SIG-M5 (cell line): ENCODE measurements around the gene RPS6KA1.
"Not testable (repeated sequence)": the region's sequence is repeated elsewhere in the genome, so short reads cannot be mapped to it uniquely, and the experiment has no call there.

Experiments
- DNase-seq: peaks from one replicate; lab custom pipeline; 2025; lab: John Stamatoyannopoulos, UW

RPS6KA1 gene

DNA sequence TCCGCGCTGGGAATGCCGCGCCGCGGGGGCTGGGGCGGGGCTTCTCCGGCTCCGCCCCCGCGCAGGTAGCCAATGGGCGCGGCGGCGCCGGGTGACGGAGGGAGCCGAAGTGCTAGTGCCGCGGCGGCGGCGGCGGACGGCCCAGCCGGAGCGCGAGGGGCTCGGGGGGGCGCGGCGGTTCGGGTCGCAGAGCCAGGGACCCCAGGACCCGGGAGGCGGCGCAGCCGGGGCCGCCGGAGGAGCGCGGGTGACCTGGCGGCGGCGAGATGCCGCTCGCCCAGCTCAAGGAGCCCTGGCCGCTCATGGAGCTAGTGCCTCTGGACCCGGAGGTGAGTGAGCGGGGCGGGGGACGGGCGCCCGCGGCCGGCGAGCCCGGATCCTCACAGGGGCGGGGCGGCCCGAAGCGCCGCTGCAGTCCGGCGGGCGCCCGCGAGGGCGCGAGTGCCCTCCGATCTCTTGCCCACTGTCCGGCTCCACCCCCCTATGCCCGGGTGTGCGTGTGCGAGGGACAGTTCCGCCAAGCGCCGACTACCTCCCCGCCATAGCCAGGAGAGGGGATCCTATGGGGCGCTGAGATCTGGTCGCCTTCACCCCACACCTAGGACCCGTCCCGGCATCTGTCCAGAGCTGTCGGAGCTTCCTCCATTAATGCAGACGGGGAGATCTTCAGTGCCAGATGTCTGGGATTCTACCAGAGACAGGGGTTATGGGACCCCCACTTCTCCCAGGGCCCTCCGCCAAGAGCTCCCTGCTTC is at the start of gene RPS6KA1:
Gene RPS6KA1, plus strand, starts transcription at position 107 of the 755 bp plus-strand sequence. Its CDS starts 160 bp downstream, at position 267.
- no peak for DNase-seq

DNA sequence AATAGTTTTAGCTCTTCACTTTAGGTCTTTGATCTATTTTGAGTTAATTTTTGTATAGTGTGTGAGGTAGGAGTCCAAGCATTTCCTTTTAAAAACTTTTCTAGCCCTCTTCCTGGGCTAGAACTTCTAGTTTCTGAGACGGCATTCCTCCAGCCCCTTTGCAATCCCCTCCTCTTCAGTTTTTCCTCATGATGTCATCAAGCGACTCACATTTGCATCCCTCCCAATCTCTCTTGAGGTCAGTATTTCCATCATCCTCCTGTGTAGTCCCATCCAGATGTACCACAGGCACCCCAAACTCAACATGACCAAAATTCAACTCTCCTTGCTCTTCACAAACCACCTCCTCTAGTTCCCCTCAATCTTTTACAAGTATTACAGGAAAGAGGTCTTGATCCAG is 46.6 kb upstream of the RPS6KA1 start:
- no peak for DNase-seq

DNA sequence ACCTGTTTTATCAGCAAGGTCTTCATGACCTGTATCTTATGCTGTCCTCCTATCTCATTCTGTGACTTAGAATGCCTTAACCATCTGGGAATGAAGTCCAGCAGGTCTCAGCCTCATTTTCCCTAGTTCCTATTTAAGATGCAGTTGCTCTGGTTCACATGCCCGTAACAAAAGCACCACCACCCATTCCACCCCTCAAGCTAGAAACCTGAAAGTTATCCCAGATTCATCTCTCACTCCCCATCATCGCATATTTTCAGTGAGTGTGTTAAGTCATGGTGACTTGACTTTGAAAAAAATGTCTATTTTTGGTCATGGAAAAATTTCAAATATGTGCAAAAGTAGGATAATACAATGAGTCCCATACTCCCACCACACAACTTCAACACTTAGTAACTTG is 45.6 kb upstream of the RPS6KA1 start:
- DNase-seq, result no peak

DNA sequence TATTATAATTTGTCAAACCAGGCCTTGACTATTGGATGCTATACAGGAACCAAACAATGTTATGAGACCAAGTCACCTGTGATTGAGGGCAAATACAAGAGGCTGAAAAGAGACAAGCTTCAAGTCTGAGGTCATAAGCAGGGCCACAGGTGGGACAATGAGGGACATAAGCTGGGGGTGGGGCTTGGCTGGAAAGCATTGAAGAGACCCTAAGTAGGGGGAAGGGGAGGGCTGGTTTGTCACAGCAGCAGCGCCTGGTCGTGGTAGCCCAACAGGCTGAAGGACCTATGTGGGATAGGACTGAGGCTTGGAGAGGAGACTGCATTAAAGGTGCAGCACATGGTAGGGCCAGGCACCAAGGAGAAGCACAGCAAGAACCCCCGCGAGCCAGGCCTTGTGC is 39.4 kb upstream of the RPS6KA1 start:
- no peak for DNase-seq

DNA sequence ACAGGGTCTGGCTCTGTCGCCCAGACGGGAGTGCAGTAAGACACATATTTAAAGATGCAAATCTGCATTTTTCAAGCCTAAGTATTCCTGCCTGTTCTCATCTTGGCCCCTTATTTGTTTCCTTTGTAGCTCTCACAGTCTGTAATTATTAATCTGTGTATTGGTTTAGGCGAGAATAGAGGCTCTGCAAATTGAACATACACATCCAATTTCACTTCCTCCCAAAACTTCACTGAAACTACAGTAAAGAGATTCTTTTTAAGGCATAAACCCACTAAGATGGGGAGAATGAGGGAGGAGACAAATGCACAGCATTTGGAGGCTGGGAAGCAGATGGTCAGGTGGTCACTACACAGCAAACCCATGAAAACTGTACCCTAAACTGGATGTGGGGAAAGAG is 36.3 kb upstream of the RPS6KA1 start:
- DNase-seq, result no peak

DNA sequence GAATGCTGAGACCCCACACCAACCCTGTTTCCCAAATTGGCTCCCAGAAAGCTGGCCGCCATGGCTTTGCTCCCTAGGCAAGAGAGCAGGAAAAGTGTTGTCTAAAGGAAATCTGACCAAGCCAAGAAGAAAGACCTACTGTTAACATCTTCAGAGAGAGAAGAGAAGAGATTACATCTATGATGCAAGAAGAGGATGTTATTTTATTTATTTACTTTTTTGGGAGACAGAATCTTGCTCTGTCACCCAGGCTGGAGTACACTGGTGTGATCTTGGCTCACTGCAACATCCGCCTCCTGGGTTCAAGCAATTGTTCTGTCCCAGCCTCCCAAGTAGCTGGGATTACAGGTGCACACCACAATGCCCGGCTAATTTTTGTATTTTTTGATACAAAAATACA is 35.6 kb upstream of the RPS6KA1 start:
- no peak for DNase-seq

DNA sequence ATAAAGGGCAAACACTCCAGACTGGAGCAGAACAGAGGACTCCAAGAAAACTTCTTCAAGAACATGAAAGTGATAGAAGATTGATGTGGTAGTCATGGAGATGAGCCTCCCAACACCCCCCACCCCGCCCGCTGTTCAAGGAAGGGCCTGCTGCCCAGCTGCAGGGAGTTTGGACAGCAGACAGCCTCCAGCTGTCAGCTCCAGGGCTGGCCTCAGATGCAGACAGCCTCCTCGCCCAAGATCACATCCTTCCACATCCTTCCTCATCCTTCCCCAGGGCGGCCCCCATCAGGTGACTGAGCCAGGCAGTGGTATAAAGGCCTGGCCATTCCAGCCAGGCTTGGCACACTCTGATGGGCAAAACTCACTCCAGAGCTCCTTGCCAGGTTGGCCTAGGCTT is 32.7 kb upstream of the RPS6KA1 start:
- DNase-seq, result no peak

DNA sequence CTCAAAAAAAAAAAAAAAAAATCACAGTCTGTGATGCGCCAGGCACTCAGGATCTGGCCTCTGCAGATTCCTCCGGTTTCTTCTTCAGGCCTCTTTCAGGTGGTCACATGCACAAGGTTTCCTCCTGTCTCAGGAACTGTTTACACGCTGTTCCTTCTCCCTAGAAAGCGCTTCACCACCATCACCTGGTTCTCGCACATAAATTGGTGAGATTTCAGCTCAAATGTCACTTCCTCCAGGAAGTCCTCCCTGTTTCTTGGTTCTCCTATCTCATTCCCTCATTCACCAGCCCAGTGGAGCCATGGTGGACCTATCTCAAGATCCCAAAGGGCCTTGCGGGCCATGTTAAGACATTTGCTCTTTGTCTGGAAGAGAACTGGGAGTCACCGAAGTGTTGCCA is 30.7 kb upstream of the RPS6KA1 start:
- DNase-seq, result no peak

DNA sequence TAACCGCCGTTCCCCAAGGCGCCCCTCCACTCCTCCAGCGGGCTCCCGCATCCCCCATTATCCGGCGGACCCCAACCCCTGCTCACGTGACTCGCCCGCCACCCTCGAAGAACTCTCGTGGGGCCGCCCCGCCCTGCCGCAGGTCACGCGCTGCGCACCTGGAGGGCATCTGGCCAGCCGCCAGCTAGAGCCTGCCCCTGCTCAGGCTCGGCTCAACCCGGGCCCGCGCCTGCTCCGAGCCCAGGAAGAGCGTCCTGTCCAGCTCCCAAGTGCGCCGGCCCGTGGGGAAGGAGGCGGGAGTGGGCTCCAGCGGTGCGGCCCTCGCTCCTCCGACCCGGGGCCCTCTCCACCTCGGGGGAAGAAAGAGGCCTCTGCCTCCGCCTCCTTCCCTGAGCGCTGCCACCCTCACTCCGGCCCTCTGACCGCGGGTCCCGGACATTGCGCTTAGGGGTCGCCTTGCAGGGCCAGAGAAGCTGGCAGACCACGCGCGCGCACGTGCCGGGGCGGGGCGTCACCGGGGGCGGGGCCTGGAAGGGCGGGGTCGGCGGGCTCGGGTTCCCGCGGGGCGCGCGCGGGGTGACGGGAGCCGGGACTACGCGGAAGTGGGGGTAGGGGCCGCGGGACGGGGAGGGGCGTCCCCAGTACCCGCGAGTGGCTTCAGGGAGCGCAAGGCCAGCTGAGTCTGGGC is 28.9 kb upstream of the RPS6KA1 start:
- no peak for DNase-seq

DNA sequence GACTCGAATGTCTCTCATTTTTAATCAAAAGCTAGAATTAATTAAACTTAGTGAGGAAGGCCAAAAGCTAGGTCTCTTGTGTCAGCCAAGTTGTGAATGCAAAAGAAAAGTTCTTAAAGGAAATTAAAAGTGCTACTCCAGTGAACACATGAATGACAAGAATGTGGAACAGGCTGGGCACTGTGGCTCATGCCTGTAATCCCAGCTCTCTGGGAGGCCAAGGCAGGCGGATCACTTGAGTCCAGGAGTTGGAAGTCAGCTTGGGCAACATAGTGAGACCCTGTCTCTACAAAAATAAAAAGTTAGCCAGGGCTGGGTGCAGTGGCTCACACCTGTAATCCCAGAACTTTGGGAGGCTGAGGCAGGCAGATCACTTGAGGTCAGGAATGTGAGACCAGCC is 18.9 kb upstream of the RPS6KA1 start:
- DNase-seq, result not testable (repeated sequence)

DNA sequence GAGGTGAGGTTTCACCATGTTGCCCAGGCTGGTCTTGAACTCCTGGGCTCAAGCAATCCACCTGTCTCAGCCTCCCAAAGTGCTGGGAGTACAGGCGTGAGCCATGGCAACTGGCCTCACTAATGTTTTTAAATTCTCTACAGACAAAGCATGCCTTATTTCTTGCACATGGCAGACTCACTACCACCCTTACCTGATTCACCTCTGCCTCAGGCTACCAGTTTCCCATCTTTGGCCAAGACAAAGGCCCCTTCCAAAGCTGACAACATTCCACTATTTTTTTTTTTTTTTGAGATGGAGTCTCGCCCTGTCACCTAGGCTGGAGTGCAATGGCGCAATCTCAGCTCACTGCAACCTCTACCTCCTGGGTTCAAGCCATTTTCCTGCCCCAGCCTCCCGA is 13.7 kb upstream of the RPS6KA1 start:
- not testable (repeated sequence) for DNase-seq

DNA sequence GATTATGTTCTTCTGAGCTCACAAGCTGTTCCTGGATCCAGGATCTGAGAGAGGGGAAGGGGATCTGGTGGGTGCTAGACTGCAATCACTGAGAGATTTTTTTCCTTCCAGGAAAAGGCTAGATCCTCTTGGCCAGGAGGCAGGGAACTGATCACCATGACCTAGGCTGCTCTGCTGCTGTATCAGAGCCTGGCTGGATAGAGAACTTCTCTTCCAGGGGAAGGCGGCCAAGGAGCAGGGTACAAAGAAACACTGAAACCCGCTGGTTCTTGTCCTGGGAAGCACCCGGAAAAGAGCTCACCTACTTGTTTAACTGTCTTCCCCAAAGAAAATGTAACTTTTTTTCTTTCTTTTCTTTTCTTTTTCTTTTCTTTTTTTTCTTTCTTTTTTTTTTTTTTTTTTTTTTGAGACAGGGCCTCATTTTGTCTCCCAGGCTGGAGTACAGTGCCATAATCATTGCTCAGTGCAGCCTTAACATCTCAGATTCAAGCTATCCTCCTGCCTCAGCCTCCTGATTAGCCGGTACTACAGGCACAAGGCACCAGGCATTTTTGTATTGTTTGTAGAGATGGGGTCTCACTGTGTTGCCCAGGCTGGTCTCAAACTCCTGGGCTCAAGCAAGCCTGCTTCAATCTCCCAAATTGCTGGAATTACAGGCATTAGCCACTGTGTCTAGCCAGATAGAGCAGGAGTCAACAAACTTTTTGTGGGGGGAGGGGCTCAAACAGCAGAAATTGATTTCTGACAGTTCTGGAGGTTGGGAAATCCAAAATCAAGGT is 12.4 kb upstream of the RPS6KA1 start:
- no peak for DNase-seq

DNA sequence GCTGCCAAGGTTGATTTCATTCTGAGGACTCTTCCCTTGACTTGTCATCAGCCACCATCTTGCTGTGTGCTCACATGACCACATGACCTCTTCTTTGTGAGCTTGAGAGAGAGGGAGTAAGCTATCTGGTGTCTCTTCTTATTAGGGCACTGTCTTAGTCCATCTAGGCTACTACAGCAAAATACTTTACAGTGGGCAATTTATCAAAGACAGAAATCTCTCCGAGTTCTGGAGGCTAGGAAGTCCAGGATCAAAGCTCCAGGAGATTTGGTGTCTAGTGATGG is 11.9 kb upstream of the RPS6KA1 start:
- DNase-seq, result no peak

DNA sequence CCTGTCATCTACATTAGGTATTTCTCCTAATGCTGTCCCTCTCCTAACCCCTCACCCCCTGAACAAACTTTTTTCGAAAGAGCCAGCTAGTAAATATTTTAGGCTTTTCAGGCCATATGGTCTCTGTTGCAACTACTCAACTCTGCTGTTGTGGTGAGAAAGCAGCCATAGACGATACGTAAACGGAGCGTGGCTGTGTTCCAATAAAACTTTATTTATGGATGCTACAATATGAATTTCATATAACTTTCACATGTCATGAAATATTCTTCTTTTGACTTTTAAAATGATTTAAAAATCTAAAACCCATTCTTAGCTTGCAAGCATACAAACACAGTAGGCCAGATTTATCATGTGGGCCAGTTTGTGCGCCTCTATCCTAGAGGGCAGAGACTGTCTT is 11.2 kb upstream of the RPS6KA1 start:
- DNase-seq, result no peak

DNA sequence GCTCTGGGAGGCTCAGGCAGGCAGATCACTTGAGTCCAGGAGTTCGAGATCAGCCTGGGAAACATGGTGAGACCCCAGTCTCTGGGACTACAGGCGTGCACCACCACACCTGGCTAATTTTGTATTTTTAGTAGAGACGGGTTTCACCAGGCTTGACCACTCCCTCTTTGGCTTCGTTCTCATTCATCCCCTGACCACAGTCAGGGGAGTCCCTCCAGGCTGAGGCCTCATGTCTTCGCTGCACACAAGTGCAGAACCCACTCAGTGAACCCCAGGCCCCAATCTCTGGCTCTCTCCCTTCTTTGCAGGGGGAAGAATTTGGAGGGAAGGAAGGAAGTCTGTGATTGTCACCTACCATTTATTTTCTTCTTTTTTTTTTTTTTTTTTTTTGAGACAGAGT is 9.2 kb upstream of the RPS6KA1 start:
- no peak for DNase-seq

DNA sequence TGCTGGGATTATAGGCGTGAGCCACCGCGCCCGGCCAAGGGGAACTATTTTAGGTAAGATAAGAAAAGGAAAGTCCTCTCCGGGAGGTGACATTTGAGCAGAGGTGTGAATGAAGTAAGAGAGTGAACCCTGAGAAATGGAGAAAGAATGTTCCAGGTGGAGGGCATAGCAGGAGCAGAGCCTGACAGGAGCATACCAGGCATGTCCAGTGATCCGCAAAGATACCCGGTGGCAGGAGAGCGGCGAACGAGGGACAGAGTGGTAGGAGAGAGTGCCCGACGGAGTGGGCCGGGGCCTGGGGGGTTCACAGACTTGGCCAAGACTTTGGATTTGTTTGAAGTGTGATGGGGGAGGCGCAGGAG is 7.9 kb upstream of the RPS6KA1 start:
- DNase-seq, result no peak

DNA sequence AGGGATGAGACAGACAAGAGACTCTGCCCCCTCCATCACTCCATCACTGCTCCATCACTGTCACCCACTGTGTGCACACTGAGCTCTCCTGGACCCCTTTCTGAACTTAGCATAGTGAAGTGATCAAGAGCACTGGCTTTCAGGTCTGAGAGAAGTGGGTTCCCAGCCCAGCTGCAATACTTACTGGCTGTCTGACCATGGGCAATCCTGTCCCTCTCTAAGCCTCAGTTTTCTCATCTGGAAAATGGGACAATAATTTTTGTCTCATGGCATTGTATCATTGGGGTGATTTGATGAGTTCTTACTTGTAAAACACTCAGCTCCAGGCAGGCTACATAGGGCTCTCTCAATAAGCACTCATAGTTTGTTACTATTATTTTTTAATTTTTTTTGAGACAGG is 7.5 kb upstream of the RPS6KA1 start:
- DNase-seq, result no peak

DNA sequence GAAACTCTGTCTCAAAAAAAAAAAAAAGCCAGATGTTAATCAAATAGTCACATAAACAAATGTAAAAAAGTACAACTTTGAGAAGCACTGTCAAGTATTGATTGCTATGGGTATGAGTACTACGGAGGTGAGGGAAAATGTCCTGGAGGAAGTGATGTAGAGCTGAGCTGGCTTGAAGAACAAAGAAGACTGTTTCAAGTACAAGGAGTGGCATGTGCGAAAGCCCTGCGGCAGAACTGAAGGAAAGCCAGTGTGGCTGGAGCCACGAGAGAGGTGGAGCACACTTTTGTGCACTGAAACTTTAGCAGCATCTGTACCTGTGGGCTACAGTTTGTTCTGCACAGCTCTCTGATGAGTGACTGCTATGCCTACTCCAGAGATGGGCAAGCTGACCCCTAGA is 5.4 kb upstream of the RPS6KA1 start:
- DNase-seq, result no peak

DNA sequence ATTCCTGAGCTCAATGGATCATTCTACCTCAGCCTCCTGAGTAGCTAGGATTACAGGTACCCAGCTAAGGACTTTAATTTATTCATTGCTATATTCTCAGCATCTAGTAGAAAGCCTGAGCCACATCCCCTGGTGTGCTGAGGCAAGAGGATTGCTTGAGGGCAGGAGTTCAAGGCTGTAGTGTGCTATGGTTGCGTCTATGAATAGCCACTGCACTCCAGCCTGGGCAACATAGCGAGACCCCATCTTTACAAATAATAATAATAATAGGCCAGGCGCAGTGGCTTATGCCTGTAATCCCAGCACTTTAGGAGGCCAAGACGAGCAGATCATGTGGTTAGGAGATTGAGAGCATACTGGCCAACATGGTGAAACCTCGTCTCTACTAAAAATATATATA is 3.3 kb upstream of the RPS6KA1 start:
- no peak for DNase-seq

DNA sequence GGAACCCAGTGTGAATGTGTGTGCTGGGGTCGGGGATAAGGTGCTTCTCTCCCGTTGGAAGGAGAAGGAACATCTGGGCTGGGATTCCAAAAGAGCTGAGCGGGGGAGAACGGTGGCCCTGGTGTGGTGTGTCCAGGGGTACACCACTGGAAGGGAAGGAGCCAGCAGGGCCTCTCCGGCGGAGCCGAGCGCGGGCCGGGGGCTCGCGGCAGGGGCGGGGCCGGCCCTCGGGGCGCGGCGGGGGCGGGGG is 231 bp upstream of the RPS6KA1 start:
- DNase-seq, result no peak

DNA sequence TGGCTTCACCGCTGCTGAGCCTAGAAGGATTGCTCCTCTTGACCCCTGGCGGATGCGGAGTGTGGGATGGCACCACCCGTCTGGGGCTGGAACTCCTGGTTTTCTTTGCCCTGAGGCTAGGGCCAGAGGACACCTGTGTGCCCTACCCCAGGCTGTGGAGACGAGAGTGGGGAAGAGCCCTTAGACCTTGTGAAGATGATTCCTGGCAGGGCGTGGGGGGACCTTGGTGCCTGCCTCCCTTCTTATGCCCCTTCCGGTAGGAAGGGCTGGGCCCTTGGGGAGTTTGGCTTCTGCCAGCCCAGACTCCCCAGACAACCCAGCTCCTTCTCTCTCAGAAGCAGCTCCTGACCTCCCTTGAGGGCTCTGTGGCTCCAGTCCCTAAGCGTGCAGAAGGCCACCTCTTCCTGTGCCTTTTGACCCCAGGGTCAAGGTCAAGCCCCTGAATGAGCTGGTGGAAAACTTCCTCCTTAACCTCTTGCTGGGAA is 891 bp downstream of the RPS6KA1 start:
- DNase-seq, result no peak

DNA sequence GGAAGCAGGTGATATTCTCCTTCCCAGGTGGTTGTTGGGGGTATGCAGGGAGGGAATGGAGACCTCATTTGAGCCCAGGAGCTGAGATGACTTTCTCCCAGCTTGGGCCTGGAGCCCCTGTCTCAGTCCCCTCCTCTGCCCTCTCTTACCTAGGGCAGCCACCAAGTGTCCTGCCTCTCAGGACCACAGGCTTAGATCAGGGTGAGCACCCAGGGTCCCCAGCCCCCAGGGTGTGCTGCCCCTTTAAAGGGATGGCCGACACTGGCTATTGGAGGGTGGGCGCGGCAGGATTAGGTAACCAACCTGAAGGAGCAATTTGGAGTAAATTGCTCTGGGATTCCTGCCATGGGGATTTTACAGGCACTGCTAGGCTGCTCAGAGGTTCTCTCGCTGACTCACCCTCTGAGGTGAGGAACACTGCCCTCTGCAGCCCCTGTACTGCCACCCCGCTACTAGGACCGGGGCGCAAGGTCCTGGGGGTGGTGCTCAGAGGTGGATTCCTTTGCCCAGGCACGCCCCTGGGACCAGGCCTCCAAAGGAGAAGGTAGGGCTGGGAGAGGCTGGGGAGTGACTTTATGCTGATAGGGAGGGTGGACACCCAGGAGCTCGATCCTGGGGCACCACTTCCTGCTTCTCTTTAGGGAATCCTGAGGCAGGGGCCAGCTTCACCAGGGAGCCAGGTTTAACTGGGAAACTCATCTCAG is 1.5 kb downstream of the RPS6KA1 start:
- DNase-seq, result no peak

DNA sequence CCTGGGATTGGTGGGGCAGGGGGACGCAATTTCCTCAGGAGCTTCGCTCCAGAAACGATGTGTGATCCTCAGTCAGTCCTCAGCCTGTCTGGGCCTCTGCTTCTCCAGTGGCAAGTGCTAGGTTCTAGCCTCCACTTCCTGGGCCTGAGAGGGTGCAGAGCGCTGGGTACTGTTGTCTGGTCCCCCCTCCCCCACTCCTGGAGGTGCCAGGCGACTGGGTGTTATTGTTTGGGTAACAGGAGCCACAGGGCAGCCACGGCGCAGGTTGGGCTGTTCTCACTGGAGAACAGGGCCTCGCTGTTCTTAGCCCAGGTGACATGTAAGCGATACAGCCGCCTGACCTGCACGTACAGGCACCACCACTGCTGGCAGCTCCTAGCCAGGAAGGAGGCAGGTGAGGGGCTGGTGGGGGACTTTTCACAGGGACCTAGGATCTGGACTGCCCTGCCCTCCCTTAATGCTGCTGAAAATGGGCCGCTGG is 2.1 kb downstream of the RPS6KA1 start:
- DNase-seq, result no peak
